Activated CD4-positive, CD25-positive, alpha-beta regulatory T cell treated with anti-CD3 and anti-CD28 coated beads, Interleukin-2, amount 50 U/mL, for 72 hours (primary cell): Measurements from ENCODE around the gene MTFP1.
"Not testable (repeated sequence)": the region's sequence is repeated elsewhere in the genome, so short reads cannot be mapped to it uniquely, and the experiment has no call there.

Experiments
- DNase-seq: peaks from one replicate; pipeline ENCODE4 v3.0.0; 2021

MTFP1 gene

DNA sequence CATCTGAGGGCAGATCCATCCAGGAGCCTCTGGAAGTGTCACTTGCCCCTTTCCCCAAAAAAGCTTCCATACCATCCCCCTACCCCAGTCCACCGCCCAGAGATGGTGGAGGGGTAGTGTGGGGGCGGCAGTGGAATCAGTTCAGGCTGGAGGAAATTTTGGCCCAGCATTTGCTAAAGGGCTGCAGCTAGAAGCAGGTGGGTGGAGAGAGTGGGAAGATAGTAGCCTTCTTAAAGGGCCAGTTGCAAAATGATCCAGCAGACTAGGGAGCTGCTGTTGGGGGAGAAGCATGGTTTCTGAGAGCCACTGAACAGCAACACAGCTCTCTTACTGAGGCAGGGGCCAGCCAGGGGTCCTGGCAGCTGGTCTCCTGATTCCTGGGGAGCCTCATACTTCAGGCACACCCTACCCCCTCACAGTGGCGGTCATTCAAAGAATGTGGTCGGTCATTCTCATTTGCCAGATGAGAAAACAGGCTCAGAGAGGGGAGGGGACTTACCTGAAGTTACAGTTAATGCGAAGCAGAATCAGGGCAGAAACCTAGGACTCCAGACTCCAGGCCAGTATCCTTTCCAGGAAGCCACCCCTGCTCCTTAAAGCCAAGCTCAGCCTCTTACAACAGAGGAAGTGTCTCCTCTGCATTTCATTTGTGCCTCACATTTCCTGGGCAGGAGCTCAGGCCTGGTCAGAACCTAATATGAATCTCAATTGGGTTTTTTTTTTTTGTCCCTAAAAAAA lies 23.4 kb upstream of the MTFP1 start:
- DNase-seq: no peak

- DNase-seq: not testable (repeated sequence)
Measured at GRCh38 chr22:30402766-30403104, 22.8 kb upstream of the MTFP1 start.

DNA sequence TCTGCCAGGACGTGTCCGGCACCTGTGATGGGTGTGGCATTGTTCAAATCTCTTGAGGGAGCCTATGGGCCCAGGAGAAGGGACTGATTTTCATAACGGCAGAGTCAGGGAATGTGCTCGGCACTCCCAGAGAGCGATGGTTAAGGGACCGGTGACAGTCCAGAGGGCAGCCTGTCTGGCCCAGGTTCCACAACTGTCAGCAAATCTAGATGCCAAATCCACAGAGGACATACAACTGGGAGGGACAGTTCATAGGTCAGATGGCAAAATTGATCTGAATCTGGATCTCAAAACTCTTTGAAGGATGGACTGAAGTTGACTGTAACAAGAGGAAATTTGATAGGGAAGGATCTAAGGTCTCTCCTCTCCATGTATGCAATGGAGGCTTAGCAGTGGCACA lies 21.3 kb upstream of the MTFP1 start:
- DNase-seq: no peak

- no peak for DNase-seq
Measured at GRCh38 chr22:30405731-30406130, 19.8 kb upstream of the MTFP1 start.

- DNase-seq: no peak
Measured at GRCh38 chr22:30406400-30406799, 19.2 kb upstream of the MTFP1 start.

DNA sequence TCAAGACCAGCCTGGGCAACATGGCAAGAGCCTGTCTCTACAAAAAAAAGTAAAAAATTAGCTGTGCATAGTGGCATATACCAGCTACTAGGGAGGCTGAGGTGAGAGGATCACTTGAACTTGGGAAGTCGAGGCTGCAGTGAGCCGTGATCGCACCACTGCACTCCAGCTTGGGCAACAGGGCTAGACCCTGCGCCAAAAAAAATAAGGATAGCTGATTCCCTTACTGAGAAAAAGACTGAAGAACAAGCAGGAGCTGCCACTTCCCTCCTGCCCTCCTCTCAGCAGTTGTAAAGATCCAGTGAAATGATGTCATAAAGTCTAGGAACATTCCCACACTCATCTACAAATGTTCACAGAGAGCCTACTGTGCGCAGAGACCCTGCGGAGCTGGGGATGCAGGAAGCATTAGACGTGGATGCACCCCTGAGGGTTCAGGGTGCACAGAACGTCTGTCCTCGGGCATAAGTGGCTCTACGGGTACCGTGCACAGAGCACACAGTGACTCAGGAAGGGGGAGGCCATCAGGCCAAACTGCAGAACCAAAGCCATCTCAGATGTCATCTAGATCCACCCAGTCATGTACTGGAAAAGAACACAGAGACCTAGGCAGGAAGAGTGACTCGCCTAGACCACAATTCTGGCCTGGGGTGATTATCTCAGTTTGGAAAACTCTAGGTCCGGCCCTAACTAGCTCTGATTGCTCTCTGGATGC lies 17.0 kb upstream of the MTFP1 start:
- DNase-seq: no peak

DNA sequence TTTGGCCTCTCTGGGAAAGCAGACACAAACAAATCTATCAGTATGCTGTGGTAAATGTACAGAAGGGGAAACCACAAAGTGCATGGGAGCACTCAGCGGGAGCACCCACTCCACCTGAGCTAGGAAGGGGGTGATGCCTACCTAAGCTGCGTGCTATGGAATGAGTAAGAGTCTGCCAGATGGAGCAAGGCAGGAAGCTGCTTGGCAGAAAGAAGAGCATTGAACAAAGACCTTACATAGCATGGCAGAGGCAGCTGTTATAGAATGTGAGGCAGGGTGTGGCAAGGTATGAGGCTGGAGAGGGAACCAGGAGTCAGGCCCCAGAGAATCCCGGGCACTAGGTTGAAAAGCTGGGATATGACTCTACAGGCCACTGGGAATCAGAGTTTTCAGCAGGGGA lies 13.8 kb upstream of the MTFP1 start:
- DNase-seq: no peak

GRCh38 chr22:30413001-30413400 lies 12.6 kb upstream of the MTFP1 start:
- DNase-seq: no peak

GRCh38 chr22:30413745-30414524 lies 11.6 kb upstream of the MTFP1 start:
- DNase-seq: no peak

- DNase-seq: no peak
Measured at GRCh38 chr22:30414525-30415047, 11.0 kb upstream of the MTFP1 start.

DNA sequence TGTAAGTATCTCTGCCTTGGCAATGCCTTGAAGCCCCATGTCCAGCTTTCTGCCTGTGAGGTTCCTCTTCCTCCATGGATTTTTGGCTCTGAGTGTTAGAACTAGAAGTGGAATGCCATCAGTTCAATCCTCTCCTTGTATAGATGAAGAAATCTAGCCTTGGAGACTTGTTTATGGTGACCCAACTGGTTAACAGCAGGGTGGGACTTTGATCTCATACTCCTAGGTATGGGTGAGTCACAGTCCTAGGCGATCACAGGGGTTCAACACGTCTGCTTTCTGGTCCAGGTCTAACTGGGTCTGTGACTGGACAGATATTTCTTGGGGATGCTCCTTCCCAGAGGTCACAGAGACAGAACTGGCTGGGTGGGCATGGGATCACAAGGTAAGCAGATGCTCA lies 9.2 kb upstream of the MTFP1 start:
- no peak for DNase-seq

DNA sequence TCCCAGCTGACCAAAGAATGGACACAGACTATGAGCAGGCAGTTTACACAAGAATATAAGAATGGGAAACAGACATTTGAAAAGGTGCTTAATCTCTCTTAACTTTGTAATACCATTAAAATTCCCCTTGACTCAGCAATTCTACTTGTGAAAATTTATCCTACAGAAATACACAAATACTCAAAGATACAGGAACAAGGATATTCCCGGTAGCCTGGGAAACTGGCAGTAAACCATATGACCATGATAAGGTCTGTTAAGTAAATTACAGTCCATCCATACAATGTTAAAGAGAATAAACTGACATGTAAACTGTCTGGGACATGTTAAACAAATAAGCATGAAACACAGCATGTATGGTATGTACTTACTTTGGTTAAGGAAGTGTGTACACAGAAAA lies 8.7 kb upstream of the MTFP1 start:
- no peak for DNase-seq

DNA sequence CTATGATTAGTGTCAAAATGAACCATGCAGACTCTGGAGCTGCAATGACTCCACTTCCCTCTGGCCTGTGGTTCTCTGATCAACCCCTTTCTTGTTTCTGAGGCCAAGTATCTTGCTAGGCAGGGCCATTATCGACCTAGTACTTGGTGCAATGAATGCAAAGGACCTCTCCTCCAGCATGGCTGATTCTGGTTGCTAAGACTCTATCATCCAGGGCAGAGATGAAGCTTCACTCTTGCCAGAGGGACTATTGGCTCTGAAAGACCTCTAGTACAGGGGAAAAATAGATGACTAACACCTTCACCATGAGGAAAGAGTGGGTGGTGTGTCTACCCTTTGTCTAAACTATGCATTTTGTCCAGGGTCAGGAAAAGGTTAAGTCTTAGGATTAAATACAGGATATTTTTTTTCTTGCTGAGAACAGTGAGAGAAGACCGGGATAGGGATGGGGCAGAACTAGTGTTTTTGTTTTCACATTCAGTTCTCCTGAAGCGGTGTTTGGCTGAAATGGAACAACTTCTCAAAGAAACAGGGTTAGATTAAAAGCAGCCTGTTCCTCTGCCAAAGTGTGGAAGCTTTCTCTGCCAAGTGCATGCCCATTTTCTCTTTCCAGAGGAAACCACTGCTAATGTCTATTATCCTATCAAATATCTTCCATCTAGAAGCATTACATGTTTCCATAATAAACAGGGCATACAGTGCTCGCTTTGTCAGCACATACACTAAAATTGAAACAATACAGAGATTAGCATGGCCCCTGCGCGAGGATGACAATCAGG lies 5.0 kb upstream of the MTFP1 start:
- no peak for DNase-seq

GRCh38 chr22:30421695-30422480 lies 3.7 kb upstream of the MTFP1 start:
- no peak for DNase-seq

GRCh38 chr22:30422481-30423300 lies 2.9 kb upstream of the MTFP1 start:
- peak; percentile 36 for DNase-seq

DNA sequence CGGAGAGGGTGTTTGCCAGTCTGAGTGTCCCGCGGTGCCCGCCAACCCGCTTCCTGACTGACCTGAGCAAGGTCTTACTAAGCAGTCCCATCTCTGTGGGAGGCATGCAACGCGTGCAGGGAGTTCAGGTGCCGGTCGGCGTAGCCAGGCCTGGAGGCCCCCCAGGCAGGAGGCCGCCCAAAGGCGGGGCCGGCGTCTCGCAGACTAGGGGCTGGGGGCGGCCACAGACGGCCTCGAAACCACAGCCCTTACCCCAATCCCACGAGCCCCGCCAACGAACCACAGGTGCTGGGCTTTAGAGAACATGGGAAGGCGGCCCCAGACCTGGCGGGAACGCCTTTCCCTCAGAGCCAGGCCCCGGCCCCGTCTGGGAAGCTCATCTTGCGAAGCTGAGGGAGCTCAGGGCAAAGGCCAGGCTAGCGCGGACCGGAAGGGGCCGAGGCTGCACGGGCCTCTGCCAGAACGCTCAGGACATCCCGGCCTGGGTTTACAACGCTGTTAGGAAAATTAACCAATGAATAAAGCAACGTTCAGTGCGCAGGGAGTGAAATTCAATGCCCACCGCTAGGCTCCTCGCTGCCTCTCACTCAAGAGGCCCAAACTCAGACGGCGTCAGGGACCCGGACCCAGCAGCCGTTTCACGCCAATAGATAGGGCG lies 2.1 kb upstream of the MTFP1 start:
- peak; percentile 60 for DNase-seq

- DNase-seq: peak; percentile 92
Measured at GRCh38 chr22:30423959-30424533, 1.5 kb upstream of the MTFP1 start.

- DNase-seq: no peak
Measured at GRCh38 chr22:30424534-30425326, 838 bp upstream of the MTFP1 start.

DNA sequence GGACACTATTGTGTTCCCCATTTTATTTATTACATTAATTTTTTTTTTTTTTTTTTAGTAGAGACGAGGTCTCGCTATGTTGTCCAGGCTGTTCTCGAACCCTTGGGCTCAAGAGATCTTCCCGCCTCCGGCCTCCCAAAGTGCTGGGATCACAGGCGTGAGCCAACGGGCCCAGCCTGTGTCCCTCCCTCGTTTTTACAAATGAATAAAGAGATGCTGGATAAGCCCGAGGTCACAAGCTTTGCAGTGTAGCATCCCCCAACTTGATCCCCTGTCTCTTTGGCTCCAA lies 297 bp upstream of the MTFP1 start:
- DNase-seq: no peak
